Mucosa of descending colon (tissue), 3 donors: ENCODE measurements around the gene LAMA2. TPM values are rescaled to one million over a fixed set of nuclear protein-coding genes. Genes with fewer than 3 reads are reported as not detected.

Experiments
- ATAC-seq: fragments of 200-7000 bp; cut with Tn5 transposase; one replicate; pipeline ENCODE4 v1.9.1; 2020; ENCODE audit warnings: mild to moderate bottlenecking, moderate library complexity
- DNase-seq, 3 donors: peaks; one replicate each; pipeline ENCODE4 v3.0.0-alpha.2; 2020
- H3K36me3 ChIP-seq: fragments of 200-600 bp; one replicate; pipeline ENCODE4 v1.8.0; 2021; ENCODE audit warnings: low read depth, mild to moderate bottlenecking
- H3K4me1 ChIP-seq: fragments of 200-600 bp; one replicate; pipeline ENCODE4 v1.8.0; 2021; ENCODE audit warnings: low read depth, mild to moderate bottlenecking
- H3K4me3 ChIP-seq: fragments of 200-600 bp; one replicate; pipeline ENCODE4 v1.8.0; 2021; ENCODE audit warnings: mild to moderate bottlenecking
- H3K9me3 ChIP-seq: fragments of 200-600 bp; one replicate; pipeline ENCODE4 v1.8.0; 2021; ENCODE audit warnings: mild to moderate bottlenecking
- intact Hi-C, 2 donors: fragments of 100-400 bp; cut with DNase I in 1 of 2; cut with micrococcal nuclease in 1 of 2; formaldehyde crosslinking; loops; one replicate each; pipeline versions ENCODE4 v1.11.0 to v1.11.1; 2022; cut with DNase I, micrococcal nuclease
- total RNA-seq, 3 donors: library from RNA; stranded (reverse); fragmentation: NEBNext Ultra II Directional in 2 of 3; extraction: Animal tissue kit (Norgen Biotek cat#: 25700) in 2 of 3; gene quantifications; one replicate each; pipeline versions ENCODE4 v1.2.1 to v1.2.4, GENCODE V29; 2021 to 2023
- TF ChIP-seq, protein P1 (sequence below): fragments of 200-600 bp; IDR thresholded peaks from one replicate; pipeline ENCODE4 v1.8.0; 2022; ENCODE audit warnings: antibody characterized with exemption, mild to moderate bottlenecking
- donor health status: DM: no; HTN: no; CAD: no; lungs with moderate emphysema.
- donor health status: DM: no; HTN: no; CAD: no.
- donor health status: DM: no; HTN: yes; CAD: no.

LAMA2 gene
- total RNA-seq, 3 donors from 2014 or later = 3.6 to 29.4 (median 18.4) TPM

DNA sequence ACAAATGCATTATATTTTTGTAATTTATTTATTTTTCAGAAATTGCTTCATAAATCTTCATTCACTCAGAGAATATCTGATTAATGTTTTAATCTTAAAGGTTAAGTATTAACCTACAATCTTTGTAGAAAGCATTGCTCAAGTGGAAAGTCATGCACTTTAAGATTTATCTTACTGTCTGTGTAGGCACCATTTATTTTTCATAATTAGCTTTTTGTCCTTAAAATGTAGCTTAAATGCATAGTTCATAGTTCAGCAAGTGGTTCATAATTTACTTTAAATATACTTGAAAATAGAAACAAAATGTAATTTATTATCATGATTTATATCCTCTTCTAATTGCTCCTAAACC lies 397.3 kb downstream of the LAMA2 start:
- Histone ChIP-seq H3K36me3 (no peaks in the 10 kb centered on the region), H3K9me3 (no peaks in the 10 kb centered on the region), H3K4me1 (no peaks in the 10 kb centered on the region), H3K4me3 (no peak overlapping the region)
- ATAC-seq (no peak), DNase-seq (no peak)
- intact Hi-C loops = no loop called here
- TF ChIP-seq, protein P1, sequence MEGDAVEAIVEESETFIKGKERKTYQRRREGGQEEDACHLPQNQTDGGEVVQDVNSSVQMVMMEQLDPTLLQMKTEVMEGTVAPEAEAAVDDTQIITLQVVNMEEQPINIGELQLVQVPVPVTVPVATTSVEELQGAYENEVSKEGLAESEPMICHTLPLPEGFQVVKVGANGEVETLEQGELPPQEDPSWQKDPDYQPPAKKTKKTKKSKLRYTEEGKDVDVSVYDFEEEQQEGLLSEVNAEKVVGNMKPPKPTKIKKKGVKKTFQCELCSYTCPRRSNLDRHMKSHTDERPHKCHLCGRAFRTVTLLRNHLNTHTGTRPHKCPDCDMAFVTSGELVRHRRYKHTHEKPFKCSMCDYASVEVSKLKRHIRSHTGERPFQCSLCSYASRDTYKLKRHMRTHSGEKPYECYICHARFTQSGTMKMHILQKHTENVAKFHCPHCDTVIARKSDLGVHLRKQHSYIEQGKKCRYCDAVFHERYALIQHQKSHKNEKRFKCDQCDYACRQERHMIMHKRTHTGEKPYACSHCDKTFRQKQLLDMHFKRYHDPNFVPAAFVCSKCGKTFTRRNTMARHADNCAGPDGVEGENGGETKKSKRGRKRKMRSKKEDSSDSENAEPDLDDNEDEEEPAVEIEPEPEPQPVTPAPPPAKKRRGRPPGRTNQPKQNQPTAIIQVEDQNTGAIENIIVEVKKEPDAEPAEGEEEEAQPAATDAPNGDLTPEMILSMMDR = no peak

DNA sequence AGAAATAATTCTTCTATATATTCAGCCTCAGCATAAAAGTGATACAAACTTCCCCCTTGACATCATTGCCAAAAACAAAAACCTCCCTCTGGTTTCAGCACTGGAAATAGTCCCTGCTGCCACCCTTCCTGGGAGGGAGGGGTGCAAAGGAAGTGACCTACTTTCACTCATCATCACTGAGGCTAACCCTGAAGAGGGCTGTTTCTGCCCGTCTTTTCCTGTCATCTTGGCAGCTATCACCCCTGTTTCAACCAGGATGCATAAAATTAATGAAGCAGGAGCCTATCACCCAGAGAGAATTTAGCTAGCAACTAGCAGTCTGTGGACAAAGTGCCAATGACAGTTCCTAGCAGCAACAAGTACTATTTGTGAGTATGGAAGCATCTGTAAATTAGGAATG lies 397.8 kb downstream of the LAMA2 start:
- no peaks in the 10 kb centered on the region for H3K4me1 ChIP-seq
- TF ChIP-seq, protein P1 = no peak
- no peaks in the 10 kb centered on the region for H3K36me3 ChIP-seq
- ATAC-seq (no peak), DNase-seq (no peak)
- intact Hi-C loops = no loop called here
- no peaks in the 10 kb centered on the region for H3K9me3 ChIP-seq
- H3K4me3 ChIP-seq = no peak overlapping the region

DNA sequence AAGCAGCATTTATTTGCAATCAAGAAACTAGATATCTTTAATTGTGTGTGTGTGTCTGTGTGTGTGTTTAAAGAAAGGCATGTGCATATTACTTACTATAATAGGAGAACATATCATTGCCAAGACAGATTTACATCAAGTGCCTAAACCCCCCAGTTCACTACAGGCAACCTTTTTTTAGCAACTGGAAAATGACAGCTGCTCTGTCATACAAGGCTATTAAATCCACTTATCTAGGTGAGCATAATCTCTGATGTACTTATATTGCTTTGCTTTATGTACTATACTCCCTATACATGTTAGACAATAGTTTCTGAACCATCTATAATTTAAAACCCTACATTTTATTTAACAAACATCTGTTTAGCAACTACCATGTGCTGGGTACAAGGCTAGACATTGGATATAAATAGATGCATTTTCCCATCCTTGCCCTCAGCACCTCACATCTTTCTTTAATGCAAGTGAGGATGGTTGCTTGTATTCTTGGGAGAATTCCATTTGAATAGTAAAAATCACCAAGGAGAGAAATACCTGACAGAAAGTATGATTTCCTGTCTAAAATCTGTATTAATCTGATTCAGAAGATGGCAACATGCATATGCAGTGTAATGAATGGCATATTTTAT lies 398.3 kb downstream of the LAMA2 start:
- intact Hi-C loops = no loop called here
- no peak for ATAC-seq
- TF ChIP-seq, protein P1 = no peak
- H3K4me3 ChIP-seq = no peak overlapping the region
- H3K9me3 ChIP-seq = no peaks in the 10 kb centered on the region
- no peaks in the 10 kb centered on the region for H3K4me1 ChIP-seq
- DNase-seq = no peak
- H3K36me3 ChIP-seq = no peaks in the 10 kb centered on the region

DNA sequence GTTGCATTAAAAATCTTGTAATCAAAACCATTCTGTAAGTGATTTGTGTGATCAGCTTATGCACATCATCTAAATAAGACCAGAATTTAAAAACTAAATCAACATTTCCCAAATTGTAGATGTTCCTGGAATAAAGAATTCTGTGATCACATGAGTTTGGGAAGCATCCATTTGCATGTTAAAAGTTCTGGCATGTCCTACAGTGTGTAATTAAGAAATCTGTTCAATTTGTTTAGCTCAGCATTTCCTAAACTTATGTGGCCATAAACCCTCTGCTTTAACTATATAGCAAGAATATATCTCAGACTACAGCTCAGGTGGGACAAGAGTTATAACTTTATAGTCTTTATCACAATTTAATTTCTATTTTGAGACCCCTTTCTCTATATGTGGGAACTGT lies 399.1 kb downstream of the LAMA2 start:
- H3K9me3 ChIP-seq = no peaks in the 10 kb centered on the region
- H3K4me1 ChIP-seq = no peaks in the 10 kb centered on the region
- TF ChIP-seq, protein P1 = no peak
- no peak overlapping the region for H3K4me3 ChIP-seq
- ATAC-seq = no peak
- H3K36me3 ChIP-seq = no peaks in the 10 kb centered on the region
- intact Hi-C loops = no loop called here
- DNase-seq = no peak

DNA sequence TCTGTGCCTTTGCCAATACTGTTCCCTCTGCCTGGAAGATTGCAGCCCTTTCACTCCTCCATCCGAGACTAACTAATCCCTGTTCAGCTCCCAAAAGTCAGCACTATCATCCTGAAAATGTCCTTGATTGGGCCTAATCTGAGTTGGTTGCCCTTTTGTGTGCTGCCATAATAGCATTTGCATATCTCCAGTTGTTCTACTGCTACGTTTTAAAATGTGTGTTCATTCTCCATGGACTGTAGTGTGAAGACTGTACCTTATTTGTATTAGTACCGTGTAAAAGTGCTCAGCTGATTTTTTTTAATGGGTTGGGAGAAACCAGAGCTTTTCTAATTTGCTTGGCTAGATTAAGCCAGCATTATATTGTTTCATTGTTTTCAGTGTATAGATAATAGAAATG lies 401.3 kb downstream of the LAMA2 start:
- intact Hi-C loops = no loop called here
- DNase-seq (no peak), ATAC-seq (no peak)
- no peaks in the 10 kb centered on the region for H3K36me3 ChIP-seq
- no peaks in the 10 kb centered on the region for H3K9me3 ChIP-seq
- H3K4me3 ChIP-seq = no peak overlapping the region
- TF ChIP-seq, protein P1 = no peak
- H3K4me1 ChIP-seq = no peaks in the 10 kb centered on the region
